ENCODE data around the gene P2RY4.
"Not testable (repeated sequence)": the region's sequence is repeated elsewhere in the genome, so short reads cannot be mapped to it uniquely, and the experiment has no call there.

The P2RY4 gene

GRCh38 chrX:70289168-70289792, 29.3 kb upstream of the P2RY4 start:
- peak; percentile 11 for DNase-seq
- in situ Hi-C loops (cut with HindIII; ENCODE audit: low pct_ligation_motif_present, low sequenced_read_pairs): no loop called here
- H3K36me3 ChIP-seq (replicated peaks): peaks cover 4% of the 10 kb centered on the region
- TF ChIP-seq, protein P1, sequence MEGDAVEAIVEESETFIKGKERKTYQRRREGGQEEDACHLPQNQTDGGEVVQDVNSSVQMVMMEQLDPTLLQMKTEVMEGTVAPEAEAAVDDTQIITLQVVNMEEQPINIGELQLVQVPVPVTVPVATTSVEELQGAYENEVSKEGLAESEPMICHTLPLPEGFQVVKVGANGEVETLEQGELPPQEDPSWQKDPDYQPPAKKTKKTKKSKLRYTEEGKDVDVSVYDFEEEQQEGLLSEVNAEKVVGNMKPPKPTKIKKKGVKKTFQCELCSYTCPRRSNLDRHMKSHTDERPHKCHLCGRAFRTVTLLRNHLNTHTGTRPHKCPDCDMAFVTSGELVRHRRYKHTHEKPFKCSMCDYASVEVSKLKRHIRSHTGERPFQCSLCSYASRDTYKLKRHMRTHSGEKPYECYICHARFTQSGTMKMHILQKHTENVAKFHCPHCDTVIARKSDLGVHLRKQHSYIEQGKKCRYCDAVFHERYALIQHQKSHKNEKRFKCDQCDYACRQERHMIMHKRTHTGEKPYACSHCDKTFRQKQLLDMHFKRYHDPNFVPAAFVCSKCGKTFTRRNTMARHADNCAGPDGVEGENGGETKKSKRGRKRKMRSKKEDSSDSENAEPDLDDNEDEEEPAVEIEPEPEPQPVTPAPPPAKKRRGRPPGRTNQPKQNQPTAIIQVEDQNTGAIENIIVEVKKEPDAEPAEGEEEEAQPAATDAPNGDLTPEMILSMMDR (IDR thresholded peaks at IDR 0.05; ENCODE audit: low read depth, low read length, missing control alignments): no peak
- peak overlapping the region; percentile 82 for H3K4me3 ChIP-seq (ENCODE audit: low read depth, low read length)
- no peaks in the 10 kb centered on the region for H3K27me3 ChIP-seq (replicated peaks)
- H3K27ac ChIP-seq: peak overlapping the region; percentile 45

DNA sequence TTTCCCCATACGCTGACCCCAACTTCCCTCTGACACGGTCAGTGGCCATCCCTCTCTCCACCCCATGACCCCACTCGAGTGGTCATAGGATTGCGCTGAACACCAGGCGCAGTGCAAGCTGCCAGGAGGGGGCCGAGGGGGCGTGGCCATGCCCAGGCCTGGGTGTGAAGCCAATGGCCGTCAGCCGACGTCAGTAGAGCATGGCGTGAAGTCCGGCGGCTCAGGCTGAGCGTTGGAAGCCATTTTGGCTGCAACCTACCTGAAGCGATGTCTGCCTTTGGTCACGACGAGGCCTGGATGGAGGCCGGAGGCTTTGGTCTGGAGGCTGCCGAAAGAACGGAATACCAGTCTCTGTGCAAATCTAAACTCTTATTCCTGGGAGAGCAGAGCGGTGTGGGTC, 21.9 kb upstream of the P2RY4 start, which contains the start of gene RAB41:
Gene RAB41, plus strand, starts transcription at position 222 of the 400 bp plus-strand sequence. Its CDS starts 46 bp downstream, at position 268.
- in situ Hi-C loops (cut with HindIII; ENCODE audit: low pct_ligation_motif_present, low sequenced_read_pairs): no loop called here
- no peak within 1 kb of the TSS for H3K4me3 ChIP-seq (ENCODE audit: low read depth, low read length)
- TF ChIP-seq, protein P1 (IDR thresholded peaks at IDR 0.05; ENCODE audit: low read depth, low read length, missing control alignments): no peak

GRCh38 chrX:70280573-70280972, 20.6 kb upstream of the P2RY4 start:
- no peak overlapping the region for H3K27ac ChIP-seq
- in situ Hi-C loops (cut with HindIII; ENCODE audit: low pct_ligation_motif_present, low sequenced_read_pairs): no loop called here
- TF ChIP-seq, protein P1 (IDR thresholded peaks at IDR 0.05; ENCODE audit: low read depth, low read length, missing control alignments): no peak
- H3K27me3 ChIP-seq (replicated peaks): no peaks in the 10 kb centered on the region
- H3K4me3 ChIP-seq (ENCODE audit: low read depth, low read length): no peak overlapping the region
- H3K36me3 ChIP-seq (replicated peaks): no peaks in the 10 kb centered on the region
- no peak for DNase-seq

More for the DNA sequence above, 21.9 kb upstream of the P2RY4 start, which contains the start of gene RAB41:
- peaks cover under 1% of the 10 kb centered on the region for H3K36me3 ChIP-seq (replicated peaks)
- no peak for DNase-seq
- H3K27me3 ChIP-seq (replicated peaks): no peaks in the 10 kb centered on the region
- H3K27ac ChIP-seq: no peak within 1 kb of the TSS

DNA sequence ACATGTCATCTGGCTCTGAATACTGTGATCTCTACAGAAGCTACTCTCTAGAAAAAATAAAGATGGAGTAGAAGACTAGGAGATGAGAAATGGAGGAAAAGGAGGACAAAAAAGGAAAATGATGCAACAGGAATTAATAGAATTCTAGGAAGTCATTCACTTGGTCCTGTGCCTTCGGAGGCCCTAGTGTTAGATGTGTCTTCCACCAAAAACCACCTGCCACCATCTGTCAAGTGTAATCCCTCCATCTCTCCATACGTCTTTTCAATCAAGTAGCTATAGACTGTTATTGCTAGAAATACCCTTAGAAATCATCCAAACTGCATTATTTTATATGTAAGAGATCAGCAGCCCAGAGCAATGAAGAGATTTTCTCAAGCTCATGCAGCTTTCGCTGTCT, 19.1 kb upstream of the P2RY4 start:
- in situ Hi-C loops (cut with HindIII; ENCODE audit: low pct_ligation_motif_present, low sequenced_read_pairs): no loop called here
- H3K27ac ChIP-seq: no peak overlapping the region
- DNase-seq: no peak
- H3K27me3 ChIP-seq (replicated peaks): no peaks in the 10 kb centered on the region
- H3K36me3 ChIP-seq (replicated peaks): no peaks in the 10 kb centered on the region
- TF ChIP-seq, protein P1 (IDR thresholded peaks at IDR 0.05; ENCODE audit: low read depth, low read length, missing control alignments): no peak
- H3K4me3 ChIP-seq (ENCODE audit: low read depth, low read length): no peak overlapping the region

- H3K4me3 ChIP-seq (ENCODE audit: low read depth, low read length); H3K27ac ChIP-seq; H3K27me3 ChIP-seq (replicated peaks); in situ Hi-C loops (cut with HindIII; ENCODE audit: low pct_ligation_motif_present, low sequenced_read_pairs); DNase-seq; H3K36me3 ChIP-seq (replicated peaks): not testable (repeated sequence)
Observed at GRCh38 chrX:70274029-70274428, 14.0 kb upstream of the P2RY4 start.

- DNase-seq: no peak
- no peaks in the 10 kb centered on the region for H3K27me3 ChIP-seq (replicated peaks)
- TF ChIP-seq, protein P1 (IDR thresholded peaks at IDR 0.05; ENCODE audit: low read depth, low read length, missing control alignments): no peak
- H3K4me3 ChIP-seq (ENCODE audit: low read depth, low read length): no peak within 1 kb of the TSS
- in situ Hi-C loops (cut with HindIII; ENCODE audit: low pct_ligation_motif_present, low sequenced_read_pairs): no loop called here
- no peaks in the 10 kb centered on the region for H3K36me3 ChIP-seq (replicated peaks)
- H3K27ac ChIP-seq: no peak within 1 kb of the TSS
Observed at GRCh38 chrX:70268034-70268433, 8.0 kb upstream of the P2RY4 start, which contains the start of gene ARR3. TSS of gene ARR3 (plus strand) at chrX:70268334. CDS start at chrX:70269386, 1,052 bp downstream.
